Esophagus muscularis mucosa (tissue), 4 donors: ENCODE data around the gene HTT. TPM values are rescaled to one million over a fixed set of nuclear protein-coding genes. Genes with fewer than 3 reads are reported as not detected.

Source experiments
- DNase-seq: peaks from one replicate; pipeline ENCODE4 v3.0.0-alpha.2; 2017; ENCODE audit errors: extremely low spot score
- H3K27ac ChIP-seq, 4 donors: fragments of 200-600 bp; sonication (generic); replicated peaks in 1 of 4; 1 replicate in 3 of 4; 2 replicates in 1 of 4; pipeline ENCODE4 v1.5.1; 2016 to 2019; ENCODE audit warnings: mild to moderate bottlenecking in 1 of 4
- H3K27me3 ChIP-seq, 4 donors: fragments of 200-600 bp; sonication (generic); one replicate each; pipeline versions ENCODE4 v1.5.1 to v1.6.0; 2016 to 2019
- H3K36me3 ChIP-seq, 4 donors: fragments of 200-600 bp; sonication (generic); one replicate each; pipeline ENCODE4 v1.5.1; 2016 to 2019
- H3K4me1 ChIP-seq, 4 donors: fragments of 200-600 bp; sonication (generic); one replicate each; pipeline ENCODE4 v1.5.1; 2016 to 2019
- H3K4me3 ChIP-seq, 4 donors: fragments of 200-600 bp; sonication (generic); 1 replicate in 2 of 4; 2 replicates in 2 of 4; pipeline ENCODE4 v1.5.1; 2016 to 2019; ENCODE audit warnings: mild to moderate bottlenecking in 4 of 4, moderate library complexity in 1 of 4
- H3K9me3 ChIP-seq, 4 donors: fragments of 200-600 bp; sonication (generic); 1 replicate in 3 of 4; 2 replicates in 1 of 4; pipeline ENCODE4 v1.5.1; 2016 to 2019
- EP300 ChIP-seq: sonication (generic); formaldehyde crosslinking; IDR thresholded peaks from one replicate; pipeline ENCODE4 v1.6.1; 2017; ENCODE audit warnings: antibody characterized with exemption
- POLR2A ChIP-seq: fragments of 450-650 bp; IDR thresholded peaks from one replicate; pipeline ENCODE4 v1.6.1; 2017; ENCODE audit warnings: antibody characterized with exemption, moderate library complexity, mild to moderate bottlenecking, low read depth
- POLR2AphosphoS5 ChIP-seq, 2 donors: sonication (generic); formaldehyde crosslinking; IDR thresholded peaks; one replicate each; pipeline ENCODE4 v1.6.1; 2017; ENCODE audit warnings: antibody characterized with exemption in 2 of 2
- WGBS: methylation state at CpG from one replicate; pipeline ENCODE4 v1.1.5; 2018; 5-methylcytosine and 5-hydroxymethylcytosine counted together
- intact Hi-C: fragments of 100-400 bp; cut with DNase I; formaldehyde crosslinking; loops from one replicate; pipeline ENCODE4 v1.15.1; 2023
- total RNA-seq, 4 donors: library from RNA; depleted of rRNA; stranded (reverse); fragments of >200 nt; gene quantifications; one replicate each; pipeline versions ENCODE4 v1.1.0 to v1.2.1, GENCODE V29; 2016
- TF ChIP-seq, protein P1 (sequence below), 3 experiments: fragments of 200-600 bp in 2 of 3; fragments of 450-650 bp in 1 of 3; sonication (generic) in 2 of 3; IDR thresholded peaks; one replicate each; pipeline ENCODE4 v1.5.1; 2017 to 2019; ENCODE audit warnings: antibody characterized with exemption in 3 of 3, mild to moderate bottlenecking in 2 of 3, moderate library complexity in 1 of 3

Gene HTT
- total RNA-seq: 10 to 100 TPM; 30.2 to 65.7 (median 49.3) TPM

GRCh38 chr4:3074078-3074845 lies at the start of gene HTT, which contains the start of gene HTT-AS:
HTT (plus strand) TSS chr4:3074681; CDS start chr4:3074826, 145 bp downstream.
HTT-AS (minus strand) TSS chr4:3074538.
- no CpG with 5 or more reads among the region's 81 CpGs for WGBS
- peak within 1 kb of the TSS; percentile 70 to 90 (median 83) for H3K4me3 ChIP-seq
- no peaks in the 10 kb centered on the region for H3K36me3 ChIP-seq
- H3K27me3 ChIP-seq: peaks cover 0 to 4% (median 0%) of the 10 kb centered on the region in 4 donors
- peaks cover 23 to 52% (median 36%) of the 10 kb centered on the region in 4 donors for H3K4me1 ChIP-seq
- TF ChIP-seq EP300: no peak
- TF ChIP-seq POLR2AphosphoS5 (IDR thresholded peaks at IDR 0.05): peak; percentile 72 to 88
- TF ChIP-seq POLR2A: peak; percentile 56
- TF ChIP-seq, protein P1, sequence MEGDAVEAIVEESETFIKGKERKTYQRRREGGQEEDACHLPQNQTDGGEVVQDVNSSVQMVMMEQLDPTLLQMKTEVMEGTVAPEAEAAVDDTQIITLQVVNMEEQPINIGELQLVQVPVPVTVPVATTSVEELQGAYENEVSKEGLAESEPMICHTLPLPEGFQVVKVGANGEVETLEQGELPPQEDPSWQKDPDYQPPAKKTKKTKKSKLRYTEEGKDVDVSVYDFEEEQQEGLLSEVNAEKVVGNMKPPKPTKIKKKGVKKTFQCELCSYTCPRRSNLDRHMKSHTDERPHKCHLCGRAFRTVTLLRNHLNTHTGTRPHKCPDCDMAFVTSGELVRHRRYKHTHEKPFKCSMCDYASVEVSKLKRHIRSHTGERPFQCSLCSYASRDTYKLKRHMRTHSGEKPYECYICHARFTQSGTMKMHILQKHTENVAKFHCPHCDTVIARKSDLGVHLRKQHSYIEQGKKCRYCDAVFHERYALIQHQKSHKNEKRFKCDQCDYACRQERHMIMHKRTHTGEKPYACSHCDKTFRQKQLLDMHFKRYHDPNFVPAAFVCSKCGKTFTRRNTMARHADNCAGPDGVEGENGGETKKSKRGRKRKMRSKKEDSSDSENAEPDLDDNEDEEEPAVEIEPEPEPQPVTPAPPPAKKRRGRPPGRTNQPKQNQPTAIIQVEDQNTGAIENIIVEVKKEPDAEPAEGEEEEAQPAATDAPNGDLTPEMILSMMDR (IDR thresholded peaks at IDR 0.05): peak in 1 of 3 experiments; percentile 19
- DNase-seq: peak; percentile 99
- intact Hi-C loops: no loop called here
- no peaks in the 10 kb centered on the region for H3K9me3 ChIP-seq
- peak within 1 kb of the TSS; percentile 86 to 92 (median 90) for H3K27ac ChIP-seq

DNA sequence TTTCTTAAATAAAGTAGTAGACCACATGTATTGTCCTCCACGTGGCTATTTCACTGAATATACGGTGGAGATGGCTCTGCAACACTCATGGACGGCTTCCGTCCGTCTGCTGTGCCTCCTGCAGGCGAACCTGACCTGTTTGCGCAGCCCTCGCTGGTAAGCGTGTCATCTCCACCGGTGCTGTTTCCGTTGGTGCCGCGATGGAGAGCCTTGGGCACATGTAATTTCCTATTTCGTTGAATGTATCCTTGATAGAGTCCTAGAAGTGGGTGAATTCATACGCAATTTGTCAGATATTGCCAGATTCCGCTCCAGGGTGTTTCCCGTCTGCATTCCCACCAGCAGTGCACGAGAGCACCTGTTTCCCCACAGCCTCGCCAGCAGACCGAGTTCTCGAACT lies 48.6 kb upstream of the HTT start:
- no peak overlapping the region for H3K27ac ChIP-seq
- H3K36me3 ChIP-seq: peaks cover 0 to 4% (median 1%) of the 10 kb centered on the region in 4 donors
- DNase-seq: no peak
- H3K4me3 ChIP-seq: no peak overlapping the region
- TF ChIP-seq EP300 (no peak), POLR2A (no peak), POLR2AphosphoS5 (IDR thresholded peaks at IDR 0.05) (no peak)
- TF ChIP-seq, protein P1 (IDR thresholded peaks at IDR 0.05): no peak
- H3K27me3 ChIP-seq: no peaks in the 10 kb centered on the region
- H3K9me3 ChIP-seq: no peaks in the 10 kb centered on the region
- intact Hi-C loops: no loop called here
- no peaks in the 10 kb centered on the region for H3K4me1 ChIP-seq
- WGBS: 93% methylated on average over 21 of the region's 21 CpGs

DNA sequence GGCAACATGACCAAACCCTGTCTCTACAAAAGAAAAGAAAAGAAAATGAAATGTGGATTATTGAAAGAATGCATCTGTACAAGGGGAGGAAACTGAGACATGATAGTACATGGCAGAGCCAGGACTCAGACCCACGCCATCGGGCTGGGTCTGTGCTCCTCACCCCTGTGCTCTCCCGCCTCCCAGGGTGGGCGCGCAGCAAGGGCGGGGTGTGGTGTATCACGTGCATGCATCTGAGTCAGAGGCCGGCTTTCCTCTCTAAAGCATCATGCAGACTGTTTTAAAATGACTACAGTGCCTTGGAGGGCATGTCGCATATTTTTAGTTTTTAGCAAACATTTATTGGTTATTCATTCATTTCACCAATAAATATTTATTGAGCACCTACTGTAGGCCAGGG lies 47.9 kb upstream of the HTT start:
- intact Hi-C loops: no loop called here
- peaks cover 0 to 4% (median 1%) of the 10 kb centered on the region in 4 donors for H3K36me3 ChIP-seq
- H3K27ac ChIP-seq: no peak overlapping the region
- DNase-seq: no peak
- no peaks in the 10 kb centered on the region for H3K9me3 ChIP-seq
- TF ChIP-seq, protein P1 (IDR thresholded peaks at IDR 0.05): no peak
- no peak for TF ChIP-seq POLR2A
- no peak for TF ChIP-seq EP300
- no peak for TF ChIP-seq POLR2AphosphoS5 (IDR thresholded peaks at IDR 0.05)
- no peaks in the 10 kb centered on the region for H3K4me1 ChIP-seq
- WGBS: 96% methylated on average over 9 of the region's 9 CpGs
- H3K4me3 ChIP-seq: no peak overlapping the region
- no peaks in the 10 kb centered on the region for H3K27me3 ChIP-seq

- Histone ChIP-seq H3K4me3 (no peak overlapping the region), H3K9me3 (no peaks in the 10 kb centered on the region), H3K36me3 (peaks cover 0 to 4% (median 1%) of the 10 kb centered on the region in 4 donors), H3K27me3 (no peaks in the 10 kb centered on the region), H3K4me1 (no peaks in the 10 kb centered on the region), H3K27ac (no peak overlapping the region)
- intact Hi-C loops: no loop called here
- TF ChIP-seq, protein P1 (IDR thresholded peaks at IDR 0.05): no peak
- TF ChIP-seq POLR2A: no peak
- no peak for TF ChIP-seq EP300
- TF ChIP-seq POLR2AphosphoS5 (IDR thresholded peaks at IDR 0.05): no peak
- no peak for DNase-seq
- 98% methylated on average over 5 of the region's 9 CpGs for WGBS
Observed at GRCh38 chr4:3029464-3029863, 45.0 kb upstream of the HTT start.
